ENCODE data around the gene CACNA1B.

DNA sequence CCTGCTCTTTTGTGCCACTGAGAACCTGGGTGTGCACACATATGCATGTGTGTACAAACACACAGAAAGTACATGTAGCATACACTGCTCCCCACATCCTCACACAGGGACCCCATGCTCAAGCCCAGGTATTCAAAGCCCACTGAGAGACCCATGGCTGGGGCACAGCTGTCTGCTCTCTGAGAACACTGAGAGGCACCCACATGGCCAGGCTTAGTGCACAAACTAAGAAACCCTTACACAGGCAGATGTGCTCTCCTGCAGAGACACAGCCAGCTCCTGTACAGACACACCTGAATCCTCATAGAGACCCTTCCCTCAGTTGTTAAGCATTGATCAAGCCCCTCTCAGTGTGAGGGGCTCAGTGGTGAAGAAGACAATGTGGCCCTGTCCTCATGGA, 92.5 kb downstream of the CACNA1B start:
- TF ChIP-seq EZH2 (IDR thresholded peaks at IDR 0.05; ENCODE audit: borderline replicate concordance, insufficient read depth, low read depth, low read length, poor library complexity, severe bottlenecking) (no peak), CTCF (IDR thresholded peaks at IDR 0.05) (no peak)
